OCI-LY1 (cell line): ENCODE measurements around the gene ATP6V1E1.

Source experiments
- H2AFZ ChIP-seq: fragments of 200-600 bp; sonication (generic), shearing (Covaris generic); 2 replicates; pipeline ENCODE4 v1.6.0; 2014; ENCODE audit warnings: antibody characterized with exemption, mild to moderate bottlenecking, low read length
- H3F3A ChIP-seq: fragments of 200-600 bp; sonication (generic), shearing (Covaris generic); 2 replicates; pipeline ENCODE4 v1.6.0; 2014; ENCODE audit warnings: mild to moderate bottlenecking, antibody characterized with exemption, low read length, moderate library complexity; ENCODE audit not compliant: insufficient read depth
- H3K27ac ChIP-seq: fragments of 200-600 bp; sonication (generic); 2 replicates; pipeline ENCODE4 v1.5.1; 2014; ENCODE audit warnings: low read length, mixed run types, mild to moderate bottlenecking, low read depth; ENCODE audit not compliant: poor library complexity, severe bottlenecking
- H3K27me3 ChIP-seq: fragments of 200-600 bp; sonication (generic); 2 replicates; pipeline ENCODE4 v1.6.0; 2014; ENCODE audit warnings: antibody characterized with exemption, mild to moderate bottlenecking, low read length, moderate library complexity; ENCODE audit not compliant: insufficient read depth
- H3K36me3 ChIP-seq: fragments of 200-600 bp; sonication (generic); 2 replicates; pipeline ENCODE4 v1.6.1; 2014; ENCODE audit warnings: mild to moderate bottlenecking, antibody characterized with exemption, low read length, moderate library complexity, mixed read lengths; ENCODE audit not compliant: insufficient read depth
- H3K4me1 ChIP-seq: fragments of 200-600 bp; sonication (generic); 2 replicates; pipeline ENCODE4 v1.5.1; 2014; ENCODE audit warnings: mild to moderate bottlenecking, low read length, moderate library complexity; ENCODE audit not compliant: insufficient read depth, severe bottlenecking
- H3K4me2 ChIP-seq: fragments of 200-600 bp; sonication (generic), shearing (Covaris generic); 2 replicates; pipeline ENCODE4 v1.6.1; 2014; ENCODE audit warnings: low read length
- H3K4me3 ChIP-seq: fragments of 200-600 bp; sonication (generic); 2 replicates; pipeline ENCODE4 v1.5.1; 2014; ENCODE audit warnings: low read length, low read depth, mild to moderate bottlenecking, mixed read lengths; ENCODE audit not compliant: poor library complexity, severe bottlenecking
- H3K79me2 ChIP-seq: fragments of 200-600 bp; shearing (Covaris generic); 2 replicates; pipeline ENCODE4 v1.6.1; 2016; ENCODE audit warnings: mixed run types, low read length, mixed read lengths; ENCODE audit not compliant: insufficient read depth
- H3K9ac ChIP-seq: fragments of 200-600 bp; sonication (generic), shearing (Covaris generic); 2 replicates; pipeline ENCODE4 v1.6.1; 2014; ENCODE audit warnings: mild to moderate bottlenecking, low read length, mixed read lengths
- H3K9me2 ChIP-seq: fragments of 200-600 bp; sonication (generic), shearing (Covaris generic); 2 replicates; pipeline ENCODE4 v1.6.1; 2014; ENCODE audit warnings: low read depth, mild to moderate bottlenecking, low read length, mixed read lengths
- H3K9me3 ChIP-seq: fragments of 200-600 bp; shearing (Covaris generic); 2 replicates; pipeline ENCODE4 v1.6.1; 2014; ENCODE audit warnings: low read length, mixed read lengths
- H4K20me1 ChIP-seq: fragments of 200-600 bp; sonication (generic), shearing (Covaris generic); 2 replicates; pipeline ENCODE4 v1.6.0; 2016; ENCODE audit warnings: mild to moderate bottlenecking, low read length; ENCODE audit not compliant: insufficient read depth
- CTCF ChIP-seq: fragments of 200-600 bp; sonication (generic), shearing (Covaris generic); IDR thresholded peaks from 2 replicates; pipeline ENCODE4 v1.5.1; 2017; ENCODE audit warnings: mild to moderate bottlenecking, antibody characterized with exemption, low read length, moderate library complexity, mixed read lengths
- EZH2 ChIP-seq: fragments of 200-600 bp; sonication (generic), shearing (Covaris generic); IDR thresholded peaks from 2 replicates; pipeline ENCODE4 v1.8.0; 2017; ENCODE audit warnings: borderline replicate concordance, mixed run types, mild to moderate bottlenecking, antibody characterized with exemption, low read length, moderate library complexity, mixed read lengths

The ATP6V1E1 gene

GRCh38 chr22:17548010-17548755 is 80.4 kb downstream of the ATP6V1E1 start:
- no peaks in the 10 kb centered on the region for H3K4me1 ChIP-seq
- no peak overlapping the region for H3K9ac ChIP-seq
- TF ChIP-seq EZH2 (no peak), CTCF (no peak)
- no peaks in the 10 kb centered on the region for H4K20me1 ChIP-seq
- no peaks in the 10 kb centered on the region for H3K9me3 ChIP-seq
- no peaks in the 10 kb centered on the region for H3K79me2 ChIP-seq
- H2AFZ ChIP-seq = no peak overlapping the region
- no peak overlapping the region for H3K27ac ChIP-seq
- no peak overlapping the region for H3K4me3 ChIP-seq
- no peaks in the 10 kb centered on the region for H3K9me2 ChIP-seq
- no peaks in the 10 kb centered on the region for H3F3A ChIP-seq
- H3K36me3 ChIP-seq = no peaks in the 10 kb centered on the region
- no peak overlapping the region for H3K4me2 ChIP-seq
- no peaks in the 10 kb centered on the region for H3K27me3 ChIP-seq

- no peaks in the 10 kb centered on the region for H3K4me1 ChIP-seq
- no peaks in the 10 kb centered on the region for H3K79me2 ChIP-seq
- no peak overlapping the region for H3K4me2 ChIP-seq
These were observed 86.1 kb downstream of the ATP6V1E1 start for GRCh38 chr22:17542452-17542851.

More at GRCh38 chr22:17542452-17542851, 86.1 kb downstream of the ATP6V1E1 start:
- TF ChIP-seq CTCF (no peak), EZH2 (no peak)
- Histone ChIP-seq H3K36me3 (no peaks in the 10 kb centered on the region), H3F3A (no peaks in the 10 kb centered on the region), H3K4me3 (no peak overlapping the region), H3K9ac (no peak overlapping the region), H4K20me1 (no peaks in the 10 kb centered on the region), H3K27ac (no peak overlapping the region), H3K9me3 (no peaks in the 10 kb centered on the region), H3K27me3 (no peaks in the 10 kb centered on the region), H3K9me2 (no peaks in the 10 kb centered on the region), H2AFZ (no peak overlapping the region)
